HG02588 (cell line): Measurements from ENCODE around the gene TMEM219.

Experiments used
- ATAC-seq: cut with Tn5 transposase; IDR thresholded peaks from one replicate; pipeline ENCODE4 v1.9.1; 2021; ENCODE audit warnings: mild to moderate bottlenecking, moderate library complexity; ENCODE audit not compliant: unreplicated experiment

TMEM219 gene

DNA sequence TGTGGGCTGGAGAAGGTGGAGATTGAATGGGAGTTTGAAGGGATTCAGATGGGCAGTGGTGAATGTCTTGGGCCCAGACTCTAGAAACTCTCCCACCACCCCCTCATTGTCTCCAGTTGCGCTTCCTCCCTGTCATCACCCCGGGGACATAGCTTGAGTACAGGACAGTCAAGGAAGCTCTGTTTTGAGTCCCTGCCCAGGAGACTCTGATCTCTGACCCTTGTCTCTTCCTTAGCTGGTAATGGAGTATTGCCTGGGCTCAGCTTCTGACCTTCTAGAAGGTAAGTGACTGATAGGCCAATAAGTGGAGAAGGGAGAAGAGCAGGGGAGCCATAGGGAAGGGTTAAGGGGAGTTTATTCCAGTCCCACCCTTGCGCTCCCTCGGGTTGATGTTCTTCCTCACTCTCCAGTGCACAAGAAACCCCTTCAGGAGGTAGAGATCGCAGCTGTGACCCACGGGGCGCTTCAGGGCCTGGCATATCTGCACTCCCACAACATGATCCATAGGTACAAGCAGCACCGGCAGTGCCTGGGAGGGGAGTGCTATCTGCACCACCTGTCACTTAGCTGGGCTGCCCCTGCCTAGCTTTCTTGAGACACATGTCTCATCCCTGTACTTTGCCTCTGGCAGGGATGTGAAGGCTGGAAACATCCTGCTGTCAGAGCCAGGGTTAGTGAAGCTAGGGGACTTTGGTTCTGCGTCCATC lies 16.8 kb downstream of the TMEM219 start:
- no peak for ATAC-seq

DNA sequence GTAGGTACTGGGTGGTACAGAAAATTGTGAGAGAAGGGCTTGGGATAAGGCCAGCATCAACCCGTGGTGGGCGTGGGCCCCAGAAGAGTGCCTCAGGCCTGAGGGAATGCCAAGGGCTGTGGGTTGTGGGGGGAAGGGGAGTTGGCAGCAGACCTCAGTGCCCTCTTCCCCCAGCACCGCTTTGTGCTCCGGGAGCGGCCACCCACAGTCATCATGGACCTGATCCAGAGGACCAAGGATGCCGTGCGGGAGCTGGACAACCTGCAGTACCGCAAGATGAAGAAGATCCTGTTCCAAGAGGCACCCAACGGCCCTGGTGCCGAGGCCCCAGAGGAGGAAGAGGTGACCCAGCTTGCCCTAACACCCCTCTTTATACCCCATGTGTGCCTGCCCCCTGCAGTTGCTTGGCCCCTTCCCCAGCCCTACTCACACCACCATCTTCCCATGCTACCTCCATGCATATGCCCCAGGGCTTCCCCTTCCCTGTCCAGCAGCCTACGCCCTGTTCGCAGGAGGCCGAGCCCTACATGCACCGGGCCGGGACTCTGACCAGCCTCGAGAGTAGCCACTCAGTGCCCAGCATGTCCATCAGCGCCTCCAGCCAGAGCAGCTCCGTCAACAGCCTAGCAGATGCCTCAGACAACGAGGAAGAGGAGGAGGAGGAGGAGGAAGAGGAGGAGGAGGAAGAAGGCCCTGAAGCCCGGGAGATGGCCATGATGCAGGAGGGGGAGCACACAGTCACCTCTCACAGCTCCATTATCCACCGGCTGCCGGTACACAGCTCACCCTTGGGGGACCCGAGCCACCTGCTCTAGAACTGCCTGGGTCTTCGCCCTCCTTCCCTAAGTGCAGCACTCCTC lies 20.9 kb downstream of the TMEM219 start:
- ATAC-seq = no peak

DNA sequence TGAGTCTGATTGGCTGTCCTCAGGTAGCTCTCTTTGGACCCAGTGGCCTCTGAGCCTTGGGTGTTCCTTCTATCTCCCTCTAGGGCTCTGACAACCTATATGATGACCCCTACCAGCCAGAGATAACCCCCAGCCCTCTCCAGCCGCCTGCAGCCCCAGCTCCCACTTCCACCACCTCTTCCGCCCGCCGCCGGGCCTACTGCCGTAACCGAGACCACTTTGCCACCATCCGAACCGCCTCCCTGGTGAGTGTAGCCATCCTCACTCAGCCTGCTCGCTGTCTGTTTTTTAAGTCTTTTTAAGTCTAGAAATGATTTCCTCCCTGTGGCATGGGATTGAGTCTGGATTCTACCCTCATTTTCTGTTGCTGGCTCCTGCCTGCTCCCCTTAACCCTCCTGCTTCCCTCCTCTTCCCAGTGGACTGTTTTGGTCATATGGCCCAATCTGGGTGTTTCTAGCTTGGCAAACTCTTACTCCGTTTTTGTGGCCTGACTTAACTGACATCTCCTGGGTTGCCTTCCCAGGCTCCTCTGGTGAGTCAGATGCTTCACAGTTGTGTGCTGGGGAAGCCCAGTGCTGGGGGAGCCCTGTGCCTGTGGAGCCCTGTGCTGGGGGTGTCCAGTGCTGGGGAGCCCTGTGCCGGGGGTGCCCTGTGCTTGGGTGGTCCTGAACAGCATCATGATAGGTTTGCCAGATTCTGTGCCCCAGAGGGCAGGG lies 21.7 kb downstream of the TMEM219 start:
- ATAC-seq = no peak

DNA sequence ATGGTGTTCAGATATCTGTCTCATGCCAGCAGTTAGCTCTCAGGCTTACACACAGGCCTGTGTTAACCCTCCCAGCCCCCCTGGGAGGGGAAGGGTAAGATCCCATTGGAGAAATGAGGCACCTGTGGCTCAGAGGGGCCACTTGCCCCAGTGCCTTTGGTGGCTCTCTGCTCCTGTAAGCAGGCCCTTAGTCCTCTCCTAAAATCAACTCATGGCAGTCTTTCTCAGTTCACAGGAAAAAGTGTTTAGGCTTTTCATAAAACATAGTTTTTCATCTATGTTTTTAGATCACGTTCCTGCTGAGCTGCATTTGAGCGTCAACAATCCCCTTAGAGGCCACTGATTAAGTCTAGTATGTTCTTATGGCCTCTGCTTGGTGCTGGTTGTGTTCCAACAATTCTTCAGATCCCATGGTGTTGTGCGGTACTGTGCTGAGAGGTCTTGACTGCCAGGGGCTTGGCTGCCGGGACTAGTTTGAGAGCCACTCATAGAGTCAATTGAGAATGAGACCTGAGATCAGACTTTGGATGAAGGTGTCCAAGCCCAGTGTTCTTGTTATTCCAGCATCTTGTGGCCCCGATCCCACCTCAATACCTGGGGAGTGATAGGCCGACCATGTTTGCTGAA lies 22.4 kb downstream of the TMEM219 start:
- ATAC-seq = no peak

DNA sequence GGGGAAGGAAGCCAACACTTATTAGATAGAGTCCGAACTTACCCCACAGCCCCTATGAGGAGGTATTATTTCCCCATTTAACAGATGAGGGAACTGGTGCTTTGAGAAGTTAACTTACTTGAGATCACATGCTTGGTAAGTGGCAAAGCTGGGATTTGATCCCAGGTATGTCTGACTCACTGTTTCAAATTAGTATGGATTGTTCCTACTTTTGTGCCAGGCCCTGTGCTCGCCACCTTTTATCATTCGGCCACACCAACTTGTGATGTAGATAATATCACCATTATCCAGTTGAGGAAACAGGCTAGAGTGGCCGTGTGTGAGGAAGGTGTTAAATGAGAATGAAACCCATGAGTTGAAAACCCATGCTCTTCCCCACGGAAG lies 22.9 kb downstream of the TMEM219 start:
- ATAC-seq = no peak

DNA sequence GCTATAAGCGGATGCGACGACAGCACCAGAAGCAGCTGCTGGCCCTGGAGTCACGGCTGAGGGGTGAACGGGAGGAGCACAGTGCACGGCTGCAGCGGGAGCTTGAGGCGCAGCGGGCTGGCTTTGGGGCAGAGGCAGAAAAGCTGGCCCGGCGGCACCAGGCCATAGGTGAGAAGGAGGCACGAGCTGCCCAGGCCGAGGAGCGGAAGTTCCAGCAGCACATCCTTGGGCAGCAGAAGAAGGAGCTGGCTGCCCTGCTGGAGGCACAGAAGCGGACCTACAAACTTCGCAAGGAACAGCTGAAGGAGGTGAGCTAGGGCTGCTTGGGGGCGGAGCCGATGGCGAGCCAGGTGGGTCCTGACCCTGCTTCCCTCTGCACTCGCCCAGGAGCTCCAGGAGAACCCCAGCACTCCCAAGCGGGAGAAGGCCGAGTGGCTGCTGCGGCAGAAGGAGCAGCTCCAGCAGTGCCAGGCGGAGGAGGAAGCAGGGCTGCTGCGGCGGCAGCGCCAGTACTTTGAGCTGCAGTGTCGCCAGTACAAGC lies 23.5 kb downstream of the TMEM219 start:
- ATAC-seq = no peak

DNA sequence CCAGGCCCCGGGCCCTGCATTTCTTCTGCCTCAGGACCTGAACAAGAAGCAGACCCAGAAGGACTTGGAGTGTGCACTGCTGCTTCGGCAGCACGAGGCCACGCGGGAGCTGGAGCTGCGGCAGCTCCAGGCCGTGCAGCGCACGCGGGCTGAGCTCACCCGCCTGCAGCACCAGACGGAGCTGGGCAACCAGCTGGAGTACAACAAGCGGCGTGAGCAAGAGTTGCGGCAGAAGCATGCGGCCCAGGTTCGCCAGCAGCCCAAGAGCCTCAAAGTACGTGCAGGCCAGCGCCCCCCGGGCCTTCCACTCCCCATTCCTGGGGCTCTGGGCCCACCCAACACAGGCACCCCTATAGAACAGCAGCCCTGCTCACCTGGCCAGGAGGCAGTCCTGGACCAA lies 24.4 kb downstream of the TMEM219 start:
- no peak for ATAC-seq

DNA sequence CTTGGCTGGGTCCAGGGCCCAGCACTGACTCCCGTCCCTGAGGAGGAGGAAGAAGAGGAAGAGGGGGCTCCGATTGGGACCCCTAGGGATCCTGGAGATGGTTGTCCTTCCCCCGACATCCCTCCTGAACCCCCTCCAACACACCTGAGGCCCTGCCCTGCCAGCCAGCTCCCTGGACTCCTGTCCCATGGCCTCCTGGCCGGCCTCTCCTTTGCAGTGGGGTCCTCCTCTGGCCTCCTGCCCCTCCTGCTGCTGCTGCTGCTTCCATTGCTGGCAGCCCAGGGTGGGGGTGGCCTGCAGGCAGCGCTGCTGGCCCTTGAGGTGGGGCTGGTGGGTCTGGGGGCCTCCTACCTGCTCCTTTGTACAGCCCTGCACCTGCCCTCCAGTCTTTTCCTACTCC lies 25.1 kb downstream of the TMEM219 start:
- ATAC-seq = no peak

DNA sequence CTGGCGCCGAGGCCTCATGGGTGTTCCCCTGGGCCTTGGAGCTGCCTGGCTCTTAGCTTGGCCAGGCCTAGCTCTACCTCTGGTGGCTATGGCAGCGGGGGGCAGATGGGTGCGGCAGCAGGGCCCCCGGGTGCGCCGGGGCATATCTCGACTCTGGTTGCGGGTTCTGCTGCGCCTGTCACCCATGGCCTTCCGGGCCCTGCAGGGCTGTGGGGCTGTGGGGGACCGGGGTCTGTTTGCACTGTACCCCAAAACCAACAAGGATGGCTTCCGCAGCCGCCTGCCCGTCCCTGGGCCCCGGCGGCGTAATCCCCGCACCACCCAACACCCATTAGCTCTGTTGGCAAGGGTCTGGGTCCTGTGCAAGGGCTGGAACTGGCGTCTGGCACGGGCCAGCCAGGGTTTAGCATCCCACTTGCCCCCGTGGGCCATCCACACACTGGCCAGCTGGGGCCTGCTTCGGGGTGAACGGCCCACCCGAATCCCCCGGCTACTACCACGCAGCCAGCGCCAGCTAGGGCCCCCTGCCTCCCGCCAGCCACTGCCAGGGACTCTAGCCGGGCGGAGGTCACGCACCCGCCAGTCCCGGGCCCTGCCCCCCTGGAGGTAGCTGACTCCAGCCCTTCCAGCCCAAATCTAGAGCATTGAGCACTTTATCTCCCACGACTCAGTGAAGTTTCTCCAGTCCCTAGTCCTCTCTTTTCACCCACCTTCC lies 25.6 kb downstream of the TMEM219 start:
- no peak for ATAC-seq

DNA sequence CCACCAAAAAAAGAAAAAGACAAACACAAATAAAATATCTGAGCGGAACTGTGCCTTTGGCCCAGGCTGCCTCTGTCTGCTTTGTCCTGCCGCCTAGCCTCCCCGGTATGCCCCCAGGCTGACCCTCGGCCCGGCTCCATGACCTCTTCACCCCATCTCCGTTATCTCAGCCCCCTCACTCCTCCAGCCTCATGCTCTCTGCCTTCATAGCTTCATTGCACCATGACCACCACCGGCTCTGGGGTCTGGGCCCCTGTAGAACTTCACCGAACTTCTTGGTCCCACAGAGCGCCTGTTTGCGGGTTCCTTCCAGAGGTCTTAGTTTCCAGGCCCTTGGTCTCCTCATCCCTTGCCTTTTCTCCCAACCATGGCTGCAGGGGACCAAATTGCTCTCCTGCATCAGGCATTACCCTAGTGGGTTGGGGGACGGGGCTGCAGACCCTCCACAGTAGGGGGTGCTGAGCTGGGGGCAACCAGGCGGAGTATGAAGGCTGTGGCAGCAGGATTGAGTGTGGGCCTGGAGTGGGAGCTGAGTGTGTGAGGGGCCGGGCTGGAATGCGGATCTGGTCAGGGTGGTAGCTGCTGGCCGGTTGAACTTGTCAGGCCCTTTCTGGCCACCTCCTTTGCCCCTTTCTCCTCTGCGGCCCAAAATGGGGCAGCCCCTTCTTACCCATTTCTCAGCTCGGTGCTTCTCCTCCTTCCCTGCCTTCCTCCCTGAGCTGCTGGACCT lies 26.6 kb downstream of the TMEM219 start:
- ATAC-seq = no peak

DNA sequence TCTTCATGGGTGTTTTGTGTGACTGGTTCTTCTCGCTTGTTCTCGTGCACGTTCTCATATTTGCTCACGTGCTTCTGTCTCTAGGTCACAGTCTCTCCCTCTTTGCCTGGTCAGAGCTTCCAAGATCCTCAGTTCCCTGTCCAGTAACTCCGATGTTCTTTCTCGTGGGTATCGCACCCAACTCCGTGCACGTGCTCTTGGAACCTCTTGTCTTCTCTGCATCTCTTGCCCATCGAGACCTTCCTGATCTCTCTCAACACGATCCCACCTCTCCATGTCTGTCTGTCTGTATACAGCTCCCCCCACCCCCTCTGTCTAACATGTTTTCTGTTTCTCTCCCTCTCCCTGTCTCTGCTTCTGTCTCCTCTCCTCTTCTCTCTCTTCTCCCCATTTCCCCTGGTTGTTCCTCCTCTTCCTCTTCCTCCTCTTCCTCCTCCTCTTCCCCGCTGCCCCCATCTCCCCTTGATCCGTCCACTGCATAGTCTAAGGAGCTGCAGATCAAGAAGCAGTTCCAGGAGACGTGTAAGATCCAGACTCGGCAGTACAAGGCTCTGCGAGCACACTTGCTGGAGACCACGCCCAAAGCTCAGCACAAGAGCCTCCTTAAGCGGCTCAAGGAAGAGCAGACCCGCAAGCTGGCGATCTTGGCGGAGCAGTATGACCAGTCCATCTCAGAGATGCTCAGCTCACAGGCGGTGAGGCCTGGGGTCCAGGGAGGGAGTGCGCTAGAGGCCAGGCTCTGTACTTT lies 27.4 kb downstream of the TMEM219 start:
- ATAC-seq = no peak

DNA sequence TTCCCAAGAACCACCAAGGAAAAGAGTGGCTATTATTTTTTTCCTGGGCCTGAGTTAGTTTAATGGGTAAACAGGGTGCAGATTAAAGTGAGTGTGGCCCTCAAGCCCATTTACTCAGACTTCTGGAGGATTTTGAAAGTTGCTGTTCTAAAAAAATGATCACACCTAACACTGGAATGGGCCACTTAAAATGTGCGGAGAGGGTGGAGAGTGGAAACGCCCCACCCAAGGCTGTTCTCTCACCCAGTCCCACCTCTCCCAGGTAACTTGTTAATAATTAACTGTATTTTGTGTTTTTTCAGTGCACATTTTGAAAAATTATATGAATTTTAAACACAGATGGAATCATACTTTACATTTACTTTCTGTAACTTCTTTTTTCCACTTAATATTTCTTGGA lies 28.2 kb downstream of the TMEM219 start:
- ATAC-seq = no peak

DNA sequence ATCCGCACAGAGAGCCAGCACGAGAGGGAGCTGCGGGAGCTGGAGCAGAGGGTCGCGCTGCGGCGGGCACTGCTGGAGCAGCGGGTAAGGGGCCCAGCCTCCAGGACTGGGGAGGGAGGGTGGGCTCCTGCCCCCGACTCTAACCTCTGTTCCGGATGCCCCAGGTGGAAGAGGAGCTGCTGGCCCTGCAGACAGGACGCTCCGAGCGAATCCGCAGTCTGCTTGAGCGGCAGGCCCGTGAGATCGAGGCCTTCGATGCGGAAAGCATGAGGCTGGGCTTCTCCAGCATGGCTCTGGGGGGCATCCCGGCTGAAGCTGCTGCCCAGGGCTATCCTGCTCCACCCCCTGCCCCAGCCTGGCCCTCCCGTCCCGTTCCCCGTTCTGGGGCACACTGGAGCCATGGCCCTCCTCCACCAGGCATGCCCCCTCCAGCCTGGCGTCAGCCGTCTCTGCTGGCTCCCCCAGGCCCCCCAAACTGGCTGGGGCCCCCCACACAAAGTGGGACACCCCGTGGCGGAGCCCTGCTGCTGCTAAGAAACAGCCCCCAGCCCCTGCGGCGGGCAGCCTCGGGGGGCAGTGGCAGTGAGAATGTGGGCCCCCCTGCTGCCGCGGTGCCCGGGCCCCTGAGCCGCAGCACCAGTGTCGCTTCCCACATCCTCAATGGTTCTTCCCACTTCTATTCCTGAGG lies 29.1 kb downstream of the TMEM219 start:
- no peak for ATAC-seq

DNA sequence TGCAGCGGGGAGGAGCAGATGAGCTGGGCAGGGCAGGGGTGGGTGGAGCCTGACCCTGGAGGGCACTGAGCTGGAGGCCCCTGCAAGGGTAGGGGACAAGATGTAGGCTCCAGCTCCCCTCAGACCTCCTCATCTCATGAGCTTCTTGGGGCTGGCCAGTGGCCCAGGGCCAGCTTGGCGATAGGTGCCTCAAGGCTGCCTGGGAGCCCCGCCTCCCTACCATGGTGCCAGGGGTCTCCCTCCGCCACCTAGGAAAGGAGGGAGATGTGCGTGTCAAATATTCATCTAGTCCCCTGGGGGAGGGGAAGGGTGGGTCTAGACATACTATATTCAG lies 29.7 kb downstream of the TMEM219 start:
- no peak for ATAC-seq

DNA sequence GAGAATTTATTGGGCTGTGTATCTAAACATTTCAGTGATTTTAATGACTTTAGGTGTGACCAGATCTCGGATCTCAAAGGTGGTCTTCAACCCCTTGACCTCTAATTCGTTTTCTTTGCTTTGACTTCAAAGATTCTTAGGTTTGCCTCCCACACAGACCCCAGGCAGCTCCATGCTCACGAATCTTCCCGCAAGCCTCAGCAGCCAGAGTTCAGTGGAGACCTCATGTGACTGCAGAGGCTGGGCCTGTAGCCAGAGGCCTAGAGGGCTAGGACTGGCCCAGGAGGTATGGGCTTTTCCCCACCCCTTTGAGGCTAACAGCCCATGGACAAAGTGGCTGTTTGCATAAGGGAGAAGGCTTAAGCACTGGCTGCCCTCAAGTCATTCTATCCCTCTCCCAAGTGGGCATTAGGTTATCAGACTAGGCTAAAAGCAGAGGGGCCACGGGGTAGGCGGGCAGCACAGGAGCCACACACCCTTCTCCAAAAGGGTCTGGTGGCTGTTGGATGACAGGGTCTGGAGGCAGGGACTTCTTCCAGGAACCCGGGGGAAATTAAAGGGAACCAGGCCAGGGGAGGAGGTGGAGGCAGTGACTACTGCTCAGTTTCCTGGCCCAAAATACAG lies 30.6 kb downstream of the TMEM219 start:
- no peak for ATAC-seq

DNA sequence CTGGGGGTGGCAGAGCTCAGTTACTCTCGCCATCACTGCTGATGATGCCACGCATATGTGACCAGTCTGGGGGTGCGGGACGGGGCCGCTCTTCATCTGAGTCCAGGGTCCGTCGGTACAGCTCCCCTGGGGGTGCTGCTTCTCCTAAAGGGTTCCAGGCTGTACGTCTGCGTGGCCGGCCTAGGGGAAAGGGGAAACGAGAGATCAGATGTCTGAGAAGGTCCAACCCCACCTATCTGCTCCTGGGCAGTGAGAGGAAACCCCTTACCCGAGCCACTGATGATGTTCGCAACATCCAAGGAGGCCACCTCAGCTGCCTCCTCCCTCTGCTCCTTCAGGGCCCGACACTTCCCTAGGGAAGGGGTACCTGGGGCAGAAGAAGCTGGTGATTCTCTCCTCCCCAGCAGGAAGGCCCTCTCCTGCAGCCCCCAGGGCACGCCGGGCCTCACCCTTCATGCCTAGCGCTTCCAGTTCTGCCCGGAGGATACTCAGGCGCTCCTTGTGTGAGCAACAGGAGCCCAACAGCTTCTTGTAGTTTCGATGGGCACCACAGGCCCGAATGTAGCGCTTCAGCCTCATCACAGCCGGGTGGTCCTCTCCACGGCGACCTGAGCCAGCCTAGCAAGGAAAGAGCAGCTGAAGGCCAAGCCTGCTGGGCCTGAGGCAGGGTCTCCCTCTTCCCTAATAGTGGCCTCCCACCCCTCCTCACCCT lies 31.5 kb downstream of the TMEM219 start:
- no peak for ATAC-seq

DNA sequence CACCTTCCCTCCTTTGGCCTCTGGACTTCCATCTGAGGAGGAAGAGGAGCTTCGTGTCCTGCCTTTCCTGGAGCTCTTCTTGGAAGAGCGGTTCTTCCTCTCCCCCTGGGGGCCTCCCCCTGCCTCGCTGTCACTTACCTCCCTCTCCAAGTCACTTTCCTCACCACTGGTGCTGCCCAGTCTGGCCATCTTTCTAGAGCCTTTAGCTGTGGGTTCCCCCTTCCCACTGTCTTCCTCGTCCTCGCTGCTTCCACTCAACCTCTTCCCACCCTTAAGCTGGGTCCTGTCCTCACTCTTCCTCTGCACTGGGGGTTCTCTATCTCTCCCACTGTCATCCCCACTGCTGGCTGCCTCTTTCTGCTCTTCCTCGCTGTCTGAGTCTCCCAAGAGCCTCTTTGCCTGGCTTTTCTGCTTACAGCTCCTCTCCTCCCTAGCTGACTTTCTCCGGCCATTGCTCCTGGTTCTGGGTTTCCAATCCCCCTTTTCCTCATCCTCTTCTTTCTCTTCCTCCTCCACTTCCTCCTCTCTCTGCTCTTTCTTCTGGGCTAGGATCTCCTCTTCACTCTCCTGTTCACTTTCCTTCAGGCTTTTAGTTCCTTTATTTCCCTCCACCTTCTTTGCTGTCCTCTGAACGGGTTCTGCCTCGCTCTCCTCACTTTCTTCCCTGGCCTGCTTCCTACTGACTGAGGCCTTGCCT lies 32.2 kb downstream of the TMEM219 start:
- ATAC-seq = no peak
